ENCODE data around the gene UBE2L3.

DNA sequence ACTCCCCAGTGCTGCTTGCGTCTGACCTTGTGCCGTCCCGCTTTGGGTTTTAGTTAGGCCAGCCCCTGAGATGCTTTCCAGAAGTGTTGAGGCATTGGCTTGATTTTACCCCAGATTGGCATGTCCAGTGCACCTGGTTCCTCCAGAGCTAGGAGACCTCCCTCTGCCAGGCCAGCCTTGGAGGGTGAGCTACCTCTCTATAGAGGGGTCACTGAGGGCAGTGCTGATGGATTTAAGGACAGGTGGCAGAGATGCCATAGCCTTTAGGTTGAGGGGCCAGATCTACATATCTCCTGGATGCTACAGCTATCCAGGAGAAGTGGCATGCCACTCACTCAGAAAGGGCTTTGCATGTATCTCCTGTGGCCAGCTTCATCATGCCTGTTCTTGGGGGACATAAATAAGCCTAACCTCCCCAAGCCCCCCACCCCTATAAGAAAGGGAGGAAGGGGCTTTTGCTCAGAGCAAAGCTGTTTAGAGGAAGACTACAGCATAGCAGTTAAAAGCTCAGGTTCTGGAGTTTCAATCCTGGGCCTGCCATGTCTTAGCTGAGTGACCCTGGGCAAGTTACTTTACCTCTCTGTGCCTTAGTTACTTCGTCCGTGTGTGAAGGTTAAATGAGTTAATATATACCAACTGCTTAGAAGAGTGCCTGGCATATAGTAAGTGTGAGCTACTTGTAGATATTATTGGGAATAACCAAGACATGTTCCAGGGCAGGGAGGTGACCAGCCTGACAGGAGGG, 6.4 kb downstream of the UBE2L3 start:
- TF ChIP-seq, protein P1, sequence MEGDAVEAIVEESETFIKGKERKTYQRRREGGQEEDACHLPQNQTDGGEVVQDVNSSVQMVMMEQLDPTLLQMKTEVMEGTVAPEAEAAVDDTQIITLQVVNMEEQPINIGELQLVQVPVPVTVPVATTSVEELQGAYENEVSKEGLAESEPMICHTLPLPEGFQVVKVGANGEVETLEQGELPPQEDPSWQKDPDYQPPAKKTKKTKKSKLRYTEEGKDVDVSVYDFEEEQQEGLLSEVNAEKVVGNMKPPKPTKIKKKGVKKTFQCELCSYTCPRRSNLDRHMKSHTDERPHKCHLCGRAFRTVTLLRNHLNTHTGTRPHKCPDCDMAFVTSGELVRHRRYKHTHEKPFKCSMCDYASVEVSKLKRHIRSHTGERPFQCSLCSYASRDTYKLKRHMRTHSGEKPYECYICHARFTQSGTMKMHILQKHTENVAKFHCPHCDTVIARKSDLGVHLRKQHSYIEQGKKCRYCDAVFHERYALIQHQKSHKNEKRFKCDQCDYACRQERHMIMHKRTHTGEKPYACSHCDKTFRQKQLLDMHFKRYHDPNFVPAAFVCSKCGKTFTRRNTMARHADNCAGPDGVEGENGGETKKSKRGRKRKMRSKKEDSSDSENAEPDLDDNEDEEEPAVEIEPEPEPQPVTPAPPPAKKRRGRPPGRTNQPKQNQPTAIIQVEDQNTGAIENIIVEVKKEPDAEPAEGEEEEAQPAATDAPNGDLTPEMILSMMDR (IDR thresholded peaks at IDR 0.05; ENCODE audit: insufficient read depth, low read length, poor library complexity, severe bottlenecking) = no peak
- TF ChIP-seq EZH2phosphoT487 (conservative IDR thresholded peaks at IDR 0.05; ENCODE audit: low read length) = no peak
